Measurements from ENCODE around the gene ANK3.
"Not testable (repeated sequence)": the region's sequence is repeated elsewhere in the genome, so short reads cannot be mapped to it uniquely, and the experiment has no call there.

Gene ANK3

GRCh38 chr10:60305380-60305892 is 84.2 kb downstream of the ANK3 start:
- DNase-seq (ENCODE audit: low read depth): no peak

- no peak for DNase-seq (ENCODE audit: low read depth)
Measured at GRCh38 chr10:60304829-60305379, 84.8 kb downstream of the ANK3 start.

- no peak for DNase-seq (ENCODE audit: low read depth)
Measured at GRCh38 chr10:60303778-60304177, 85.9 kb downstream of the ANK3 start.

GRCh38 chr10:60299961-60300883 is 89.5 kb downstream of the ANK3 start:
- DNase-seq (ENCODE audit: low read depth): no peak

GRCh38 chr10:60299390-60299778 is 90.3 kb downstream of the ANK3 start:
- DNase-seq (ENCODE audit: low read depth): no peak

GRCh38 chr10:60298408-60299389 is 91.0 kb downstream of the ANK3 start:
- DNase-seq (ENCODE audit: low read depth): no peak

- no peak for DNase-seq (ENCODE audit: low read depth)
Measured at GRCh38 chr10:60296073-60296472, 93.6 kb downstream of the ANK3 start.

GRCh38 chr10:60295028-60295937 is 94.4 kb downstream of the ANK3 start:
- no peak for DNase-seq (ENCODE audit: low read depth)

GRCh38 chr10:60293581-60294175 is 96.0 kb downstream of the ANK3 start:
- DNase-seq (ENCODE audit: low read depth): no peak

GRCh38 chr10:60292998-60293397 is 96.7 kb downstream of the ANK3 start:
- DNase-seq (ENCODE audit: low read depth): no peak

- not testable (repeated sequence) for DNase-seq (ENCODE audit: low read depth)
Measured at GRCh38 chr10:60292536-60292935, 97.1 kb downstream of the ANK3 start.

GRCh38 chr10:60291344-60291930 is 98.2 kb downstream of the ANK3 start:
- DNase-seq (ENCODE audit: low read depth): no peak

GRCh38 chr10:60290558-60290957 is 99.1 kb downstream of the ANK3 start:
- no peak for DNase-seq (ENCODE audit: low read depth)

GRCh38 chr10:60289800-60290199 is 99.9 kb downstream of the ANK3 start:
- DNase-seq (ENCODE audit: low read depth): no peak

- DNase-seq (ENCODE audit: low read depth): no peak
Measured at GRCh38 chr10:60288256-60288655, 101.4 kb downstream of the ANK3 start.

- DNase-seq (ENCODE audit: low read depth): peak; percentile 33
Measured at GRCh38 chr10:60286559-60286958, 103.1 kb downstream of the ANK3 start.

- DNase-seq (ENCODE audit: low read depth): no peak
Measured at GRCh38 chr10:60283397-60283796, 106.3 kb downstream of the ANK3 start.

GRCh38 chr10:60282771-60283353 is 106.8 kb downstream of the ANK3 start:
- DNase-seq (ENCODE audit: low read depth): peak; percentile 12

- DNase-seq (ENCODE audit: low read depth): no peak
Measured at GRCh38 chr10:60281792-60282353, 107.8 kb downstream of the ANK3 start.

- DNase-seq (ENCODE audit: low read depth): no peak
Measured at GRCh38 chr10:60281331-60281730, 108.3 kb downstream of the ANK3 start.
